ENCODE data around the gene CUL2.
A peak's percentile ranks its signal among the peaks of the same experiment; 100 is the strongest.
"Not testable (repeated sequence)": the region's sequence is repeated elsewhere in the genome, so short reads cannot be mapped to it uniquely, and the experiment has no call there.

The CUL2 gene

DNA sequence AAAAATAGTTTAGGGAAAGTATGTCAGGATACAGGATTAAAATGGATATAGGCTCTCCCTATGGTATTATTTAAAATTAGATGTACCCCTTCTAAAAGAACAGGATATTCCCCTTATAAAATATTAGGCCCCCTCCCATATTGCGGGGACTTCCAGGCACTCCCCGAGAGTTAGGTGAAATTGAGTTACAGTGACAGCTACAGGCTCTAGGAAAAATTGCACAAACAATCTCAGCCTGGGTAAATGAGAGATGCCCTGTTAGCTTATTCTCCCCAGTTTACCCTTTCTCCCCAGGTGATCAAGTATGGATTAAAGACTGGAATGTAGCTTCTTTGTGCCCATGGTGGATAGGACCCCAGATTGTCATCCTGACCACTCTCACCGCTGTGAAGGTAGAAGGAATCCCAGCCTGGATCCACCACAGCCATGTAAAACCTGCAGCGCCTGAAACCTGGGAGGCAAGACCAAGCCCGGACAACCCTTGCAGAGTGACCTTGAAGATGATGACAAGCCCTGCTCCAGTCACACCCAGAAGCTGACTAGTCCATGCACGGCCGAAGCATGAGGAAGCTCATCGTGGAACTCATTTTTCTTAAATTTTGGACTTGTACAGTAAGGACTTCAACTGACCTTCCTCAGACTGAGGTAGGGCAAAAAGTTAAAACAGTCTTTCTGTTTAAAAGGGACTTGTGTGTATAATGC lies 115.6 kb downstream of the CUL2 start:
- H4K20me1 ChIP-seq (ENCODE audit: insufficient read depth, low read length); H3K36me3 ChIP-seq (ENCODE audit: insufficient read depth, low read length); H3K4me3 ChIP-seq (ENCODE audit: low read depth in 1 of 2, low read length in 2 of 2); H3K27ac ChIP-seq (ENCODE audit: low read length); H2AFZ ChIP-seq (ENCODE audit: low read depth, low read length); DNase-seq; ATAC-seq (ENCODE audit: insufficient read depth, low read depth); H3K9ac ChIP-seq (ENCODE audit: low read depth, low read length); H3K4me1 ChIP-seq (ENCODE audit: insufficient read depth, low read length); H3K4me2 ChIP-seq (ENCODE audit: insufficient read depth, low read length); H3K79me2 ChIP-seq (ENCODE audit: insufficient read depth, low read length); H3K9me3 ChIP-seq (ENCODE audit: insufficient read depth, low read length, severe bottlenecking); H3K27me3 ChIP-seq (ENCODE audit: insufficient read depth, low read length, poor library complexity): not testable (repeated sequence)
- peak; percentile 8 for TF ChIP-seq CTCF (IDR thresholded peaks at IDR 0.05; ENCODE audit: borderline replicate concordance, extremely low read depth, low read length, poor library complexity, severe bottlenecking)

DNA sequence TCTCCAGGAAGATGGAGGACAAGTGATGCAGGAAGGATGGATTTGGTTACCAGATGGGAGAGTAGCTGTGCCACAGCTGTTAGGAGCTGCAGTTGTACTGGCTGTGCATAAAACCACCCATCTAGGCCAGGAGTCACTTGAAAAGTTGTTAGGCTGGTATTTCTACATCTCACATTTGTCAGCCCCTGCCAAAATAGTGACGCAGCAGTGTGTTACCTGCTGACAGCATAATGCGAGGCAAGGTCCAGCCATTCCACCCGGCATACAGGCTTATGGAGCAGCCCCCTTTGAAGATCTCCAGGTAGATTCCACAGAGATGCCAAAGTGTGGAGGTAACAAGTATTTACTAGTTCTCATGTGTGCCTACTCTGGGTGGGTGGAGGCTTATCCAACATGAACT lies 116.4 kb downstream of the CUL2 start:
- DNase-seq; H3K4me3 ChIP-seq (ENCODE audit: low read depth in 1 of 2, low read length in 2 of 2); H3K4me1 ChIP-seq (ENCODE audit: insufficient read depth, low read length); H3K4me2 ChIP-seq (ENCODE audit: insufficient read depth, low read length); H3K9me3 ChIP-seq (ENCODE audit: insufficient read depth, low read length, severe bottlenecking); H3K79me2 ChIP-seq (ENCODE audit: insufficient read depth, low read length); H3K27ac ChIP-seq (ENCODE audit: low read length); H2AFZ ChIP-seq (ENCODE audit: low read depth, low read length); H3K36me3 ChIP-seq (ENCODE audit: insufficient read depth, low read length); H4K20me1 ChIP-seq (ENCODE audit: insufficient read depth, low read length); H3K9ac ChIP-seq (ENCODE audit: low read depth, low read length); H3K27me3 ChIP-seq (ENCODE audit: insufficient read depth, low read length, poor library complexity); ATAC-seq (ENCODE audit: insufficient read depth, low read depth): not testable (repeated sequence)

DNA sequence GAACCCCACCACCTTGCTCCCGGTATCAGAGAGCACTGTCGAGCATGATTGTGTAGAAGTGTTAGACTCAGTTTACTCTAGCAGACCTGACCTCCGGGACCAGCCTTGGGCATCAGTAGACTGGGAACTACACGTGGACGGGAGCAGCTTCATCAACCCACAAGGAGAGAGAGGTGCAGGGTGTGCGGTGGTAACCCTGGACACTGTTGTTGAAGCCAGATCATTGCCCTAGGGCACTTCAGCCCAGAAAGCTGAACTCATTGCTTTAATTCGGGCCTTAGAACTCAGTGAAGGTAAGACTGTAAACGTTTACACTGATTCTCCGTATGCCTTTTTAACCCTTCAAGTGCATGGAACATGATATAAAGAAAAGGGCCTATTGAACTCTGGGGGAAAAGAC lies 117.0 kb downstream of the CUL2 start:
- not testable (repeated sequence) for H3K4me3 ChIP-seq (ENCODE audit: low read depth in 1 of 2, low read length in 2 of 2); ATAC-seq (ENCODE audit: insufficient read depth, low read depth); H3K9me3 ChIP-seq (ENCODE audit: insufficient read depth, low read length, severe bottlenecking); H3K9ac ChIP-seq (ENCODE audit: low read depth, low read length); H3K4me1 ChIP-seq (ENCODE audit: insufficient read depth, low read length); H3K4me2 ChIP-seq (ENCODE audit: insufficient read depth, low read length); H4K20me1 ChIP-seq (ENCODE audit: insufficient read depth, low read length); H2AFZ ChIP-seq (ENCODE audit: low read depth, low read length); H3K36me3 ChIP-seq (ENCODE audit: insufficient read depth, low read length); H3K27ac ChIP-seq (ENCODE audit: low read length); H3K79me2 ChIP-seq (ENCODE audit: insufficient read depth, low read length); H3K27me3 ChIP-seq (ENCODE audit: insufficient read depth, low read length, poor library complexity); DNase-seq

DNA sequence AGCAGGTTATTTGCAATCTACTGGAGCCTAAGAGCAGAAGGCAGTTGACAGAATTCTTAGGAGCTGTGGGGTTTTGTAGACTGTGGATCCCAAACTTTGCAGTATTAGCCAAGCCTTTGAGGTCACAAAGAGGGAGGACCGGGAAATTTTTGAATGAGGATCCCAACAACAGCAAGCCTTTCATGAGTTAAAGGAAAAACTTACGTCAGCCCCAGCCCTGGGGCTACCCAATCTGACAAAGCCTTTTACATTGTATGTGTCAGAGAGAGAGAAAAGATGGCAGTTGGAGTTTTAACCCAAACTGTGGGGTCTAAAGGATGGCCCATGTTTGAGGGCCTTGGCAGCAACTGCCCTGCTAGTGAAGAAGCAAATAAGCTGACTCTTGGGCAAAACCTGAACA lies 117.5 kb downstream of the CUL2 start:
- H3K4me3 ChIP-seq (ENCODE audit: low read depth in 1 of 2, low read length in 2 of 2); H2AFZ ChIP-seq (ENCODE audit: low read depth, low read length); H3K4me2 ChIP-seq (ENCODE audit: insufficient read depth, low read length); H3K27me3 ChIP-seq (ENCODE audit: insufficient read depth, low read length, poor library complexity); H3K27ac ChIP-seq (ENCODE audit: low read length); H4K20me1 ChIP-seq (ENCODE audit: insufficient read depth, low read length); H3K9me3 ChIP-seq (ENCODE audit: insufficient read depth, low read length, severe bottlenecking); H3K79me2 ChIP-seq (ENCODE audit: insufficient read depth, low read length); DNase-seq; H3K36me3 ChIP-seq (ENCODE audit: insufficient read depth, low read length); ATAC-seq (ENCODE audit: insufficient read depth, low read depth); H3K4me1 ChIP-seq (ENCODE audit: insufficient read depth, low read length); H3K9ac ChIP-seq (ENCODE audit: low read depth, low read length): not testable (repeated sequence)

- H3K4me3 ChIP-seq (ENCODE audit: low read depth in 1 of 2, low read length in 2 of 2); H3K27ac ChIP-seq (ENCODE audit: low read length); H2AFZ ChIP-seq (ENCODE audit: low read depth, low read length); H3K27me3 ChIP-seq (ENCODE audit: insufficient read depth, low read length, poor library complexity); H3K4me2 ChIP-seq (ENCODE audit: insufficient read depth, low read length); H4K20me1 ChIP-seq (ENCODE audit: insufficient read depth, low read length); H3K9ac ChIP-seq (ENCODE audit: low read depth, low read length); H3K4me1 ChIP-seq (ENCODE audit: insufficient read depth, low read length); H3K36me3 ChIP-seq (ENCODE audit: insufficient read depth, low read length); H3K9me3 ChIP-seq (ENCODE audit: insufficient read depth, low read length, severe bottlenecking); H3K79me2 ChIP-seq (ENCODE audit: insufficient read depth, low read length); DNase-seq; ATAC-seq (ENCODE audit: insufficient read depth, low read depth): not testable (repeated sequence)
These were observed 118.4 kb downstream of the CUL2 start for GRCh38 chr10:34971606-34972334.
